Upper lobe of left lung (tissue), 6 donors: Measurements from ENCODE around the gene CDC37L1. TPM values are rescaled to one million over a fixed set of nuclear protein-coding genes. Genes with fewer than 3 reads are reported as not detected.
A peak's percentile ranks its signal among the peaks of the same experiment; 100 is the strongest.

Source experiments
- ATAC-seq, 2 donors: fragments of 200-7000 bp; cut with Tn5 transposase; one replicate each; pipeline ENCODE4 v1.9.1; 2022; ENCODE audit warnings: mild to moderate bottlenecking in 2 of 2, moderate library complexity in 2 of 2; ENCODE audit not compliant: low FRiP score in 2 of 2
- DNase-seq, 2 donors: peaks; one replicate each; pipeline ENCODE4 v3.0.0-alpha.2; 2019 to 2020
- H3K27ac ChIP-seq, 4 donors: fragments of 200-600 bp; sonication (generic); one replicate each; pipeline ENCODE4 v1.5.1; 2016 to 2019
- H3K27me3 ChIP-seq, 4 donors: fragments of 200-600 bp; sonication (generic); one replicate each; pipeline ENCODE4 v1.5.1; 2017 to 2019
- H3K36me3 ChIP-seq, 4 donors: fragments of 200-600 bp; sonication (generic); one replicate each; pipeline ENCODE4 v1.5.1; 2016 to 2019
- H3K4me1 ChIP-seq, 4 donors: fragments of 200-600 bp; sonication (generic); one replicate each; pipeline ENCODE4 v1.5.1; 2018 to 2019
- H3K4me3 ChIP-seq, 4 donors: fragments of 200-600 bp; sonication (generic); one replicate each; pipeline ENCODE4 v1.5.1; 2017 to 2019; ENCODE audit warnings: mild to moderate bottlenecking in 2 of 4, moderate library complexity in 1 of 4
- H3K9me3 ChIP-seq, 4 donors: fragments of 200-600 bp; sonication (generic); one replicate each; pipeline ENCODE4 v1.5.1; 2018 to 2019
- EP300 ChIP-seq, 4 donors: sonication (generic); formaldehyde crosslinking; IDR thresholded peaks; one replicate each; pipeline ENCODE4 v1.5.1; 2017; ENCODE audit warnings: antibody characterized with exemption in 4 of 4, control low read depth in 2 of 4
- POLR2A ChIP-seq, 4 donors: fragments of 450-650 bp; IDR thresholded peaks; one replicate each; pipeline ENCODE4 v1.5.1; 2016 to 2017; ENCODE audit warnings: antibody characterized with exemption in 4 of 4, mild to moderate bottlenecking in 2 of 4
- POLR2AphosphoS5 ChIP-seq, 2 donors: sonication (generic); formaldehyde crosslinking; IDR thresholded peaks; one replicate each; pipeline ENCODE4 v1.5.1; 2017; ENCODE audit warnings: antibody characterized with exemption in 2 of 2
- WGBS, 2 donors: methylation state at CpG; one replicate each; pipeline ENCODE4 v1.1.5; 2017 to 2018; 5-methylcytosine and 5-hydroxymethylcytosine counted together
- total RNA-seq, 6 donors: library from RNA; depleted of rRNA in 4 of 6; stranded (reverse); fragments of >200 nt in 4 of 6; gene quantifications; one replicate each; pipeline versions ENCODE4 v1.1.0 to v1.2.1, GENCODE V29; 2016 to 2021
- TF ChIP-seq, protein P1 (sequence below), 6 experiments: fragments of 450-650 bp in 4 of 6; fragments of 200-600 bp in 2 of 6; sonication (generic) in 2 of 6; IDR thresholded peaks; one replicate each; pipeline ENCODE4 v1.5.1; 2016 to 2019; ENCODE audit warnings: antibody characterized with exemption in 6 of 6
- donor health status: DM: no; HTN: no; CAD: no; lungs with moderate emphysema.
- donor health status: DM: no; HTN: yes; CAD: no; lungs with severe emphysema.

Gene CDC37L1
- total RNA-seq, 6 donors from 2014 or later, result 8.1 to 38.8 (median 18.2) TPM

GRCh38 chr9:4666042-4666699 lies 13.2 kb upstream of the CDC37L1 start, which contains the start of gene SPATA6L:
SPATA6L (minus strand) TSS chr9:4666480; CDS start chr9:4666250, 230 bp downstream.
- ATAC-seq, result peak; percentile 84 to 89
- peak within 1 kb of the TSS; percentile 69 to 80 (median 78) for H3K27ac ChIP-seq

DNA sequence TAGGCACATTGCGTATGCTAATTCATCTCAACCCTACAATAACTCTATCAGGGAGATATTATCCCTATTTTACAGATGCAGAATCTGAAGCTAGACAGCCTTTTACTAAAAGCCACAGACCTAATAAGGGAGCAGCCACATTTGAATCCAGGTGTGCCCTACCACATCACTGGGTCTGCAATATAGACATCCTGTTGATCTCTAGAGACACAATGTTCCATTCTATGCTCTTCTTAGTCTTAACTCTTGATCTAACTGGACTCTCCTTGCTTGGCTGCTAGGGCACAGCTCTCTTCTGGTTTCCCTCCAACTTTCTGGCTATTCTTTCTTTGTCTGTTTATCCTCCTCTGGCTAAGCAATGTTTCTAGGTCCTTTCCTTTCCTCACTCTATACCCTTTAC lies 11.7 kb upstream of the CDC37L1 start:
- no peak for DNase-seq
- no peaks in the 10 kb centered on the region for H3K9me3 ChIP-seq
- H3K27me3 ChIP-seq, result no peaks in the 10 kb centered on the region
- peaks cover 29 to 43% (median 36%) of the 10 kb centered on the region in 4 donors for H3K4me1 ChIP-seq
- ATAC-seq, result no peak
- H3K27ac ChIP-seq, result no peak overlapping the region
- no peaks in the 10 kb centered on the region for H3K36me3 ChIP-seq
- no peak overlapping the region for H3K4me3 ChIP-seq
- TF ChIP-seq, protein P1, sequence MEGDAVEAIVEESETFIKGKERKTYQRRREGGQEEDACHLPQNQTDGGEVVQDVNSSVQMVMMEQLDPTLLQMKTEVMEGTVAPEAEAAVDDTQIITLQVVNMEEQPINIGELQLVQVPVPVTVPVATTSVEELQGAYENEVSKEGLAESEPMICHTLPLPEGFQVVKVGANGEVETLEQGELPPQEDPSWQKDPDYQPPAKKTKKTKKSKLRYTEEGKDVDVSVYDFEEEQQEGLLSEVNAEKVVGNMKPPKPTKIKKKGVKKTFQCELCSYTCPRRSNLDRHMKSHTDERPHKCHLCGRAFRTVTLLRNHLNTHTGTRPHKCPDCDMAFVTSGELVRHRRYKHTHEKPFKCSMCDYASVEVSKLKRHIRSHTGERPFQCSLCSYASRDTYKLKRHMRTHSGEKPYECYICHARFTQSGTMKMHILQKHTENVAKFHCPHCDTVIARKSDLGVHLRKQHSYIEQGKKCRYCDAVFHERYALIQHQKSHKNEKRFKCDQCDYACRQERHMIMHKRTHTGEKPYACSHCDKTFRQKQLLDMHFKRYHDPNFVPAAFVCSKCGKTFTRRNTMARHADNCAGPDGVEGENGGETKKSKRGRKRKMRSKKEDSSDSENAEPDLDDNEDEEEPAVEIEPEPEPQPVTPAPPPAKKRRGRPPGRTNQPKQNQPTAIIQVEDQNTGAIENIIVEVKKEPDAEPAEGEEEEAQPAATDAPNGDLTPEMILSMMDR (IDR thresholded peaks at IDR 0.05), result no peak
- TF ChIP-seq EP300 (IDR thresholded peaks at IDR 0.05), result no peak
- TF ChIP-seq POLR2A (IDR thresholded peaks at IDR 0.05), result no peak
- no peak for TF ChIP-seq POLR2AphosphoS5 (IDR thresholded peaks at IDR 0.05)
- 96 to 100% methylated on average over 1 of the region's 1 CpG for WGBS, 2 donors

More at GRCh38 chr9:4666042-4666699, 13.2 kb upstream of the CDC37L1 start, which contains the start of gene SPATA6L:
- TF ChIP-seq EP300 (IDR thresholded peaks at IDR 0.05), result no peak
- peak in 3 of 4 donors; percentile 37 to 72 (median 54) for TF ChIP-seq POLR2A (IDR thresholded peaks at IDR 0.05)
- TF ChIP-seq, protein P1 (IDR thresholded peaks at IDR 0.05), result peak in 1 of 6 experiments; percentile 6
- TF ChIP-seq POLR2AphosphoS5 (IDR thresholded peaks at IDR 0.05), result peak in 1 of 2 donors; percentile 85
- peaks cover 38 to 53% (median 41%) of the 10 kb centered on the region in 4 donors for H3K4me1 ChIP-seq
- no peaks in the 10 kb centered on the region for H3K9me3 ChIP-seq
- no peaks in the 10 kb centered on the region for H3K36me3 ChIP-seq
- H3K27me3 ChIP-seq, result no peaks in the 10 kb centered on the region
- peak within 1 kb of the TSS; percentile 5 to 59 (median 48) for H3K4me3 ChIP-seq
- peak; percentile 88 to 92 for DNase-seq
- 3% methylated on average over 22 of the region's 36 CpGs for WGBS, 2 donors

GRCh38 chr9:4668604-4669003 lies 10.8 kb upstream of the CDC37L1 start:
- H3K4me3 ChIP-seq, result no peak overlapping the region
- H3K27me3 ChIP-seq, result no peaks in the 10 kb centered on the region
- no peaks in the 10 kb centered on the region for H3K9me3 ChIP-seq
- TF ChIP-seq POLR2A (IDR thresholded peaks at IDR 0.05), result no peak
- TF ChIP-seq POLR2AphosphoS5 (IDR thresholded peaks at IDR 0.05), result no peak
- TF ChIP-seq, protein P1 (IDR thresholded peaks at IDR 0.05), result no peak
- no peak for TF ChIP-seq EP300 (IDR thresholded peaks at IDR 0.05)
- WGBS, 2 donors, result 69 to 78% methylated on average over 2 of the region's 2 CpGs
- ATAC-seq (no peak), DNase-seq (no peak)
- H3K4me1 ChIP-seq, result peaks cover 20 to 33% (median 26%) of the 10 kb centered on the region in 4 donors
- H3K36me3 ChIP-seq, result no peaks in the 10 kb centered on the region
- H3K27ac ChIP-seq, result no peak overlapping the region

- Histone ChIP-seq H3K27ac (no peak overlapping the region), H3K36me3 (no peaks in the 10 kb centered on the region), H3K9me3 (no peaks in the 10 kb centered on the region), H3K4me1 (peaks cover 8 to 21% (median 14%) of the 10 kb centered on the region in 4 donors), H3K4me3 (no peak overlapping the region), H3K27me3 (no peaks in the 10 kb centered on the region)
- DNase-seq, result no peak
- TF ChIP-seq EP300 (IDR thresholded peaks at IDR 0.05), result no peak
- TF ChIP-seq POLR2AphosphoS5 (IDR thresholded peaks at IDR 0.05), result no peak
- TF ChIP-seq, protein P1 (IDR thresholded peaks at IDR 0.05), result no peak
- no peak for TF ChIP-seq POLR2A (IDR thresholded peaks at IDR 0.05)
- no peak for ATAC-seq
These were observed 9.5 kb upstream of the CDC37L1 start for GRCh38 chr9:4669890-4670289.
